Stimulated activated CD4-positive, alpha-beta T cell treated with anti-CD3 and anti-CD28 coated beads, Interleukin-2, amount 100 ng/mL, for 4 hours (primary cell): ENCODE results near the gene RALGDS.

Experiments
- DNase-seq: peaks from one replicate; pipeline ENCODE4 v3.0.0-alpha.2; 2020; ENCODE audit warnings: low read depth

Gene RALGDS

DNA sequence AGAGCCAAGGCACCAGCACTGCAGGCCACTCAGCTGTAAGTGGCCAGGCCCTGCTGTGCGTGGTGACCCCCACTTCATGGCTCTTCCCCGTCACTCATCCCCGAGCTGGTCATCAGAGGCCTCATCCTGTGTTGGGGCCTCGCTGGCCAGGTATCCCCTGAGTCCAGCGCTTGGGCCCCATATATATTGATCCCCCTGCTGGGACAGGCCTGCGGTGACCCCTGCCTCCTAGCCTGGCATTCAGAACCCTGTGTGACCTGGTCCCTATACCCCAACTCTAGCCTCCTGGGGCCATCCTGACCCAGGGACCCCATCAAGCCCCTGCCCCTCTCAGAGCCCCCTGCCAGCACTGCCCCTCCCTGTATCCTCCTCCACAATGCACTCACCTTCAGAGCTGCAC is 30.0 kb upstream of the RALGDS start:
- DNase-seq: no peak

DNA sequence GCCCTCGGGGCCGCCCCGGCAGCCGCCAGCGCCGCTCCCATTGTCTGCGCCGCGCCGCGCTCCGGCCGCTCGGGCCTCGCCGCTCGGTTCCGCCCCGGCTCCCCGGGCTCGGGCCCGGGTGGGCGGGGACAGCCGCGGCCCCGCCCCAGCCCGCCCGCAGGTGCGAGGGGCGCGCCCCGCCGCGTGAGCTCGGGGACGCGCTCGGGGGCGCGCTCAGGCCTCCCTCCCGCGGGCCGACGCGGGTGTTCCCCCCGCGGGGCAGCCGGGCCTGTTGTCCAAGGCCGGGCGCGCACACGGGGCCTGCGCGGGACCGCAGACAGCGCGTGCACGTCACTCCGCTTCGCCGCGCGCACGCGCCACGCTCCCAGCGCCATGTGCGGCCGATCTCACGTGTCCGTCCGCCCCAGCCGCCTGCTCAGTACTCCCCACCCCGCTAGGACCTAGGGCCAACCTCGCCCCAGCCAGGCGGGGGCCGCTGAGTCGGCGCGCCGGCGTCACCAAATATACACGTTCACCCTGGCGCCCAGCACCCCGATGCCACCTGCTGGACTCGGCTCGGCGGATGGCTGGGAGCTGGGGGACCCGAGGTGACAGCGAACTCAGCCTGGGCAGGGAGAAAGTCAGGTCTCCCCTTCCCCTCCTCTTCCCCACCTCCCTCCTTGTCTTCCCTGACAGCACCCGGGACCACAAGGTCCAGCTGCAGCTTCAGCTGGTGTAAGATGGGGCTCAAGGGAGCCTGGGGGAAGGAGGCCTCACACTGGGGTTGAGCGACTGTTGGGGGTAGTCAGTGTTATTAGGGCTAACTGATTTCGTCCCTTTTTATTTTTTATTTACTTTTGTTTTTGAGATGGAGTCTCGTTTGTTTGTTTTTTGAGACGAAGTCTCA is 28.3 kb upstream of the RALGDS start:
- DNase-seq: peak; percentile 70

DNA sequence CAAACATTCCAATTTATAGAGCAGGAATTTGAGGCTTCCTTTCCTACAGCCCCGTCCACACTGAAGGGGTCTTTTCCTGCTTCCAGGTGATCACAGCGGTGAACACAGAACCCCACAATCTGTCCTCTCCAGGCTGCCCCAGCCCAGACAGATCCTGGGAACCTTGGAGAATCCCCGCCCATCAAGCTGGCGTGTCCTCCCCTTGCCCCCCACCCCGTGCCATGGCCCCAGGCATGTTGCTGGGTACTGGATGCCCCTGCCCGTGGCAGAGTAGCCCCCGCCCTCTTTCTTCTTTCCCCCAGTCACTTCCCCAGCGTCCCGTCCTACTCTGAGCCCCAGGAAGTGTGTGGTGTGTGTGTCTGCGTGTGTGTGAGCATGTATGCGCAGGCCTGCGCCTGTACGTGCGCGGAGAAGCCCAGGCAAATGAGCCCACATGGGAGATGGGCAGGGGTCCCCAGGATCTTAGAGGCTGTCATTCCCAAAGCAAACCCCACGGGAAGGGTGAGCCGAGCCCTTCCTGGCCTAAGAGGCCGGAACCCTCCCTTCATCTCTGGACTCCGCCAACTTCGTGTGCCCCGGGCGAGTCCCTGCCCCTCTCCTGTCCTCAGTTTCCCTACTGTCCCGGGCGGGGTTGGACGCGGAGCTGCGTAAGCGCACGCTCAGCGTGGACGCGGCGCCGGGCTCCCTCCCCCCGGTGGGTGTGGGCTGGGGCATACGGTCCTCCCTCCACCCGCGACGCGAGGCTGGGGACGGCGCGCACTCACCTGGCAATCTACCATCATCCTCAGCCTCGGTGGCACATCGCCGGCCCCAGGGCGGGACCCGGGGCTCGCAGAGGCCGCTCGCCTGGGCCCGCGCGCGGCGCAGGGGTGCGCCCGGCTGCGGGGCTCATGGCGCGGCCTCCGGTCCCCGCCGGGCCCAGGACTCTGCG is 27.4 kb upstream of the RALGDS start:
- peak; percentile 35 for DNase-seq

DNA sequence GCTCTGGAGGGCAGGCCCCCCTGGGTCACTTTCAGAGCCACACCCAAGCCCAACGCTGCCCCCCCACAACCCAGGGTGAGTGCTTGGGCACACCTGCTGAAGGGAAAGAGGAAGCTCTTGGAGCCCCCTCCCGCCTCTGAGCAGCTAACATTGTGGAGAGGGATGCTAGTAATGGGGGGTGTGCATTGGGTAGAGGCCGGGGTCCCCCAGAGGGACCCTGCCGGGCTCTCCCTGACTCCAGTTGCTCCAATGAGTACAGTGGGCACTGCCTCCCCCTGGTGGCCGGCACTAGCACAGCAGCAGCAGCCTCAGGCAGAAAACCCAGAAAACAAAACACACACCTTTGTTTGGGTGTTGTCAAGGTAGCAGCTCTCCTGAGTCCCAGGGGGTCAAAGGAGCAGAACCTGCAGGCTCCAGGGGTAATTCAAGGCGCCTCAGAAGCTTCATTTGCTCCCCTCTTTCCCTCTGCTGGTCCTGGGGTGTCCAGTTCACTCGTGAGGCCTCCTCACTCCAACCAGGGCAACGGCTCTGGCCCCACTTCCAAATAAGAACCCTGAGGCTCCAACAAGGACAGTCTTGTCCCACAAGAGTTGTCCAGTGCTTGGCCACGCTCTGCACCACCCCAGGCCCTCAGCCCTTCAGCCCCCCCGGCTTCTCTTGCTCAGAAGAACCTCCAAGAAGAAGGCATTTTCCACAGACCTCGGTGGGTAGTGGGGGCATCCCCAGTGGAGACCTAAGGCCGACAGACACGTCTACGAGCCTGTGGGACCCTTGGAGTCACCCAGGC is 26.6 kb upstream of the RALGDS start:
- peak; percentile 73 for DNase-seq

DNA sequence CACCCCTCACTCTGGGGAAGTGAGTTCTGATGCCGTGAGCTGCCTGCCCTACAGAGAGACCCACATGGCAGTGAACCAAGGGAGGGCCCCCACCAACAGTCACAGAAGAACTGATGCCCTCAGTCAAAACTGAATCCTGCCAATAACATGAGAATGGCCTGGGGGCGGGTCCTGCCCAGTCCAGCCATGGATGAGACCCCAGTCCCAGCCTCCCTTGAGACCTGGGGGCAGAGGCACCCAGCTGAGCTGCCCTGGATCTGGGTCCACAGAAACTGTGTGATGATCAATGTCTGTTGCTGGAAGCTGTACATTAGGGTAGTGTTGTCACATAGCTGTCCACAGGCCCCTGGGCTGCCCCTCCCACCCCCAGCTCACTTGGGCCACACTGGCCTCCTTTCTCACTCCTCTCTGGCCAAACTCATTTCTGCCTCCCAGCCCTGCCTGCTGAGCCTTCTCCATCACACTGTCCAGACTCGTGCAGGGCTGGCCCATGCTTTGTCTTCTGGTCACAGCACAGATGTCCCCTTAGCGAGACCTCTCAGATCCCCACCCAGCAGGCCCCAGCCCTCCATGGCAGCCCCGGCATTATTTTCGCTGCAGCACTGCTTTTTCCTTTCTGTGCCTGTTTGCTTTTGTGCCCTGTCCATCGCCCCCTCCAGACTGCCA is 25.8 kb upstream of the RALGDS start:
- no peak for DNase-seq

DNA sequence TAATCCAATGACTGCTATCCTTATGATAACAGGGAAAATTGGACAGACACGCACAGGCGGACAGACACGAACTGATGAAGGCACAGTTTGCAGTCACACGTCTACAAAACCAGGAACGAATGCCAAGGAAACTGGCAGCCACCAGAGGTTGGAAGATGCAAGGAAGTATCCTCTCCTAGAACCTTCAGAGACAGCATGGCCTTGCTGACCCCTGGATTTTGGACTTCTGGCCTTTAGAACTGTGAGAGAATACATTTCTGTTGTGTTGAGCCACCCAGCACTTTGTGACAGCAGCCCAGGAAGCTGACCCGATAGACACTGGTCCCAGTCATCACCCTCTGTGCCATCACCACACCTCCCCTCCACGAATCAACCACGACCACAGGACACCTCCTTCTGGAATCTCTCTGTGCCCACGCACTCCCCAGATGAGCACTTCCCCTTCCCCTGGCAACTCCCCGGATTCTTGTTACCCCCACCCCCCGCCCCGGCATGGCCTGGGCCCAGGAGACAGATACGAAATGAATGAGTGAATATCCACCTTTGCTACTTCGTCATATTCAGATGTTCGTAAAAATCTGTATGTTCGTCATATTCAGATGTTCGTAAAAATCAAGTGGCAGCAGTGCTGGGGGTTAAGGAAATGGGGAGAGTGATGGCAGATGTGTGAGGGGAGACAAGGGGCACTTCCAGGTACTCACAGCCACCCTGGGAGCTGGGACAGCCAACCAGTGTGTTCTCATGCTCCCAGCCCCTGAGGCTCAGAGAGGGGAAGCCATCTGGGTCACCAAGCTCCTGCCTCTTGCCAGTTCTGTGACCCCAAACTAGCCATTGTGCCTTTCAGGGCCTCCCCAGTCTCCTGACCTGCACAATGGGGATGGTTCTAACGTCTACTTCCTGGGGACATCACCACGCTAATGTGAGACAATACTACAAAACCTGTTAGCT is 24.1 kb upstream of the RALGDS start:
- DNase-seq: no peak

DNA sequence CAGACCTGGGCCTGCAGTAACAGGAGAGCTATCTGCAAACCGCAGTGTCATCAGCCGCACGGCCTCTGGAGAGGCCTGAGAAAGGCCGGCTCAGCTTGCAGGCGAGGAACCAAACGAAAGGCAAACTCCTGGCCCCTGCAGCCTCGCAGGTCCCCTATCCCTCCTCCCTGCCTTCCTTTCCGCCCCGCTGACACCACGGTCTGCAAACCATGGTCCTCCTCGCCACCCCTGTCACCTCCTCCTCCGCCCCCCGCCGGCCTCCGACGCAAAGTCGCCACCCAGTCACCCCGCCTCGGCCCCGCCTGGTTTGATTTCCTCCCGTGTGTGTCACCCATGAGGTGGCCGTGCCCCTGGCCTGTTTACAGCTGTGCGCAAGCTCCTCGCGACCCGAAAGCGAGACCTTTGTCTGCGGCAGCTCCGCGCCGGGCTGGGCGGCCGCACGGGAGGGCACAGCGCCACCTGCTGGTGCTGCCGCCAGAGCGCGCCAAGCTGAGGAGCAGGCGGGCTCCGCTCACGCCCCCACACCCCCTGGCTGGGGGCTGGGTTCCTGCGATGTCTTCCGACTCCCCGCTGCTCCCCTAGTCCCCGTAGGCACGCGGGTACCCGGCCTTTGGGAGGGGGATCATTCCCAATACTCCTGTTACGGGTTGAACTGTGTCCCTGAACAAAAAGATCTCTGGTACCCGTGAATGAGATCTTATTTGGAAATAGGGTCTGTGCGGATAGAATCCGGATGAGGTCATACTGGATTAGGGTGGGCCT is 23.3 kb upstream of the RALGDS start:
- peak; percentile 88 for DNase-seq

DNA sequence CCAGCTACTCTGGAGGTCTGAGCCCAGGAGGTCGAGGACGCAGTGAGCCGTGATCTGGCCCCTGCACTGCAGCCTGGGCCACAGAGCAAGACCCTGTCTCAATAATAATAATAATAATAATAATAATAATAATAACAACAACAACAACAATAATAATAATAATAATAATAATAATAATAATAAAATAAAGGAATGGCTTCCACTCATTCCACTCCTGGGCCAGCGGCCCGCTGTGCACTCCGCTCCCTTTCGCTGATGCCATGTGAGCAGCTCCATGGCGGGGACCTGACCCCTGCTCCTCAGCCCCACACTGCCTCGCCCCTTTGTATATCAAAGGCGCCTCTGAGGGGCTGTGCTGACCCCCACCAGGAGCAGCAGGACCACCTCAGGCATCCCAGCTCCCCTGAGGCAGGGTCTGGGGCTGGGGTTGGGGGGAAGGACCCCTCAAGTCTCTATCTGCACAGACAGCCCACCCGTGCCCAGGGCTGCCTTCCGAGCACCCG is 22.6 kb upstream of the RALGDS start:
- no peak for DNase-seq

DNA sequence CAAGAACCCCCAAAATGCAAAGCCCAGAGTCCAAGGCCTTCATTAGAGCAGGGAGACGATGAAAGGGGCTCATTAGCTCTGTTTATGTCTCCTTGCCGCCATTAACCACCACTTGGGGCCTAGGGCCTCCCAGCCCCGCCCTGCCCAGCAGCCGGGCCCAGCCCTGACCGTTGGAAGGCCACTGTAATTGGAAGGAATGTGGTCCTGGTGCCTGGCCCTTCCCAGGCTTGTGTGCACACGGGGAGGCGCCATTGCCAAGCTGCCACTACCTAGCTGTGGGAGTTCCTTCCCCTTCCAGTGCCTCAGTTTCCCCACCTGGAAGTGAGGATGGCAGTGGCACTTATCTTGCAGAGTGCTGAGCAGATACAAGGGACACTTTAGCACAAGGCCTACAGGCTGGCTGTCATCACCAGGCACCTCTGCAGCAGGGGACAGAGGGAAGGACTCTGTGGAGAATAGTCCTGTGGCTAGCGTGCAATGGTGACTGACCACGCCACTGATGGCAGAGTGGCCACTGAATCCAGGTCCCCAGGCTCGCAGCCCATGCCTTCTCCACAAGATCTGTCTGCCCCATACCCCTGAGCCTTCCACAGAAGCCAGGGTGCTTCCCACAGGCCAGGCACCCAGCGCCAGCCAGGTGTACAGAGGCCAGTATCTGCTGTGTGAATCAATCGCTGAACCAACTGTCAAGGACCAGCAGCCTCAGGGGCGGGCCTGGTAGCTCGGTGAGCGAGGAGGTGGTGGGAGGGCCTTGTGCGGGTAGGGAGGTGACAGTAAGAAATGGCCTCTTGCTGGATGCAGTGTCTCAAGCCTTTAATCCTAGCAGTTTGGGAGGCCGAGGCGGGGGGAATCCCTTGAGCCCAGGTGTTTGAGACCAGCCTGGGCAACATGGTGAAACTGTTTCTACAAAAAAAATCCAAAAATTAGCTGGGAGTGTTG is 21.9 kb upstream of the RALGDS start:
- no peak for DNase-seq

DNA sequence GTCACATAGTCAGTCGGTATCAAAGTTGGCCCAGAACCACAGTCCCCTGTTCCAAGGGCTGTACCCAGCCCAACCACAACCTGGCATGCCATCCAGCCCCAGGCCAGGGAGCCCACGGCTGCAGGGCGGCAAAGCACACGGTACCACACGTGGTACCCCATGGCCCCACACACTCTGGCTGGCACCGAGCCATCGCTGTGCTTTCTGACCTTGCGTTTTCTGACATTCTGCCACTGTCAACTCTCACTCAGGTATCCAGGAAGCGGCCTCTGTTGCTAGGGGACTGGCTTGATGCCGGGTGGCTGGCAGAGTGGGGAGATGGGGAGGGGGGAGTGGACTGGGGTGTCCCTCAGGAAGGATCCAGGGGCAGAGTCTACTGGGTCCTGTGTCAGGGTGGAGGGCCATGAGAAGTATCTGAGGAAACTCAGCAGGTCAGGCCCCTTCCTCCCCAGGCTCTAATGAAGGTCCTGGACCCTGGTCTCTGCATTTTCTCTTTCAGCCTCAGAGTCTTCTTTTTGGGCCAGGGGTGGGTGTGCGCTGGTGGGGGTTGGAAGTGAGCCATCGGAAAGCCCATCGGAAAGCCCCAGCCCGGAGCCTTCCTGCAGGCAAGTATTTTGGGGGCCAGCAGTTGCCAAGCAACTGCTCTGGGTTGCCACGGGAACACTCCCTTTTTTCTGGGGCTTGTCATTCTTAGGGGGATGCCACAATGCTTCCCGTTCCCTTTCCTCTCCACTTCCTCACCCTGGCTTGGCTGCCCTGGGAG is 21.0 kb upstream of the RALGDS start:
- no peak for DNase-seq

DNA sequence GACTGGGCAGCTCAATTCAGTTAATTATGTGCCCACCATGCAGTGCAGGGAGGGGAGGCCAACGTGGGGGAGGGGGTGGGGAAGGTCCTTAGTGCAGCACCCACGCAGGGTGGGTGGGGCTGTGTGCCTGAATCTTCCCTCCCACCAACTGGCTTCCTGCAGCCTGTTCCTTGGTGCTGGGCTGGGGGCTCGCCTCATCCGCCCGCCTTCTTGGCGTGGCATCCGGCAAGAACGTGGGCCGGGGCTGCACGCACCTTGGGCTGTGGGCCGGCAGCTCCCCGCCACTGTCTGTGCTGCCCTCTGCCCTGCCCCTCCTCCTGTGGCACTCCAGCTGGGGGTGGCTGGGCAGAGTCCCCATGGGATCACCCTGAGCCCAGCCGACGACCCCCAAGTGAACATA is 19.6 kb upstream of the RALGDS start:
- DNase-seq: no peak

DNA sequence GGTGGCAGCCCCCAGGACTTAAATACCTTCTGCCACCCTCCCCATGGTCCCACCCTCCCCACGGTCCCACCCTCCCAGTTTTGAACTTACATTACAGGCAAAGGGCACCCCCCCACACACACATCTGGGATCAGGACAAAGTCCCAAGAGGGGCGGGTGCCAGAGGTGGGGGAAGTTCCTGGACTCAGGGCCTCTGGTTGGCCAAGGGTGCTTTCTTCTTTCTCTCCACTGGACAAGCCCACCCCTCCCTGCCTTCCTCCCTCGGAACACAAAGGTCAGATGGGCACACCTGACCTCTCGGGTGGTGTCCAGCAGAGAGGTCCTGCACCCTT is 19.1 kb upstream of the RALGDS start:
- no peak for DNase-seq

DNA sequence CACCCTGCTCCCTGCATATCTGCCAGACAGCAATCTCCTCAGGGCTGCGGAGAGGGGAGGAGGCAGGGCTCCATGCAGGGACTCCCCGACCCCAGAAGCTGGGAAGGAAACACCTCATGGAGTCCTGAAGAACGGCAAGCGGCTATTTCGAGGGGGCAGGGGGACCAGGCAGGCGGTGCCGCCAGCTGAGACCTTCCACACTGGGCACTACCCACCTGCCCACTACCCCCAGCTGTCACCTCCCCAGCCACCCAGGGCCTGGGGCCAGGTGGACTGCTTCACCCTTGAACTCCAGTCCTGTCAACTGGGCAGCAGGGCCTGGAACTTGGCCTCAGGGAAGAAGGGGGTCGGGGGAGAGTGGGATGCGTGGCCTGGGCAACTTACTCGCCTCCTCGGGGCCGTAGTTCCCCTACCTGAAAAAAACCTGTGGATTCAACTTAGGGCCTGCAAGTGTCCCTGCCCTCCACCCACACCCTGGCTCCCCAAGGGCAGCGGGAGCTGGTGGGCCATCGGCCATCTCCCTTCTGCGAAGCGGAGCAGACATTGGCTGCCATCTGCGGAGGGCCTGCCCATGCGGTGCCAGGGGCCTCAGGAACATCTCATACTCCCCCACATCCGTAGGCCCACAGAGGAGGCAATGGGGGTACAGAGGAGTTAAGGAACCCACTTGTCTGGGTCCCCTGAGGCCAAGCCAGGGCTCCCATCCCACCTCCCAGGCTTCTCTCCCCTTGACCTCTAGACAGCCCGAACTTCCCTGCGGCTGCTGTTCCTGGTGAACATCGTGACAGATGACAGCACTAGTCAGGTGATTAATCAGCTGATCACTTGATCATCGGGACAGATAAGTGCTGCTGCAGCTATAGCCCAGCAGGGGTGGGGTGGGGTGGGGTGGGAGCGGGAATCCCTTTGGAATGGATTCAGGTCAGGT is 18.5 kb upstream of the RALGDS start:
- no peak for DNase-seq

DNA sequence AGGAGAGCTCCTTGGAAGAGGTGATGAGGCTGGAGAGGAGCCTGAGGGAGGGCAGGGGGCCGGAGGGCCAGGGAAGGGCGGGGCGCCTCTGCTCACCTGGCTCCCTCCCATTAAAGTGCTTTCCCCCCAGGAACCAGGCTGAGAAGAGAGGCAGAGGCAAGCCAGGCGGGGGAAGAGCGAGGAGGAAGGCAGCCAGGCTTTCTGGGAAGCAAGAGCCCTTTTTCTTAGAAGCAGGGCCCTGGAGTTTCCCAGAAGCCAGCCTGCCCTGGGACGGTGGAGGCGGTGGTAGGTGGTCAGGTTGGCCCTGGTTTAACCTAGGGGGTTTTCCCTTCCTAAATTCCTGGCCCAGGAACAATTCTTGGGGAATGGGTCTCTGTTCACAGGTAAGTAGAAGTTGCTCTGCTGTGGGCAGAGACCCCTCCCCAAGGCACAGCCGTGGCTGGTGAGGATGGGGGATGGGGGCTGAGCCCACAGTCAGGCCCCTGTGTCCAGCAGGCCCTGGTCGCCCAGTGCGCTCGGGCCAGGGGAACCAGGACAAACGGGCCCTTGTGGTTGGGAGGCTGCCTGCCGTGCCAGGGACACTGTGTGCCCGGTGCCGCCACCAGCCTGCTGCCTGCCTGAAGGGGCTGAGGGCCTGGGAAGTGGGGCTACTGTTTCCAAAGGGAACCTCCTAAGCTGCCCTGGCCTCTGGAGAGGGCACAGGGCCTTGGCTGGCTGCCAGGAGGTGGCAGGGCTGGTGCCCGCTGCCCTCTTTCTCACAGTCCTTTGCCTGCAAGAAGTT is 16.6 kb upstream of the RALGDS start:
- DNase-seq: no peak

DNA sequence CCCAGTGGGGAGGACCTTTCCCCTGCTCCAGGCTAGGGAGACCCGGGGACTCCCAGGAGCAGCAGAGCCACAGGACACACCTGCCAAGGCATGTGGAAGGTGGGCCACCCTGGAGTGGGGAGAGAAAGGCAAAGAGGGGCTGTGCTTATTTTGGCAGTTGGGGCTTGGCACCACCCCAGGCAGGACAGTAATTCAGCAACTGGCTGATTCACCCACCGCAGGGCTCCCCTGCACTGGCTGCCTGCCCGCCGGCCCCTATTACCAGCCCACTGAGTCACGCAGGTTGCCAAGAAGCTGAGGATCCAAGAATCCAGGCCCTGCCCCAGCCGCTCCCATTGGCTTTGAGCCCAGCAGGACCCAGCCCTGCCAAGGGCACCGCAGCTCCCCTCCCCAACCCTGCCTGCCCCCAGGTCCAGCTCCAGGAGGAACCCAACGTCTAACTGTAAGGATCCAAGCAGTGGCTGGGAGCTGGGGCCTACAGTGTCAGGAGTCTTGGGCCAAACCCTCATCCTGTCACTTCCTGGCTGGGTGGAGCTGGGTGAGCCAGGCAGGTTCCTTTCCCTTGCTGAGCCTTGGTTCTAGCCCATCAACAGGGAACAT is 14.2 kb upstream of the RALGDS start:
- DNase-seq: no peak
